Endothelial cell of umbilical vein (primary cell): ENCODE results near the gene CFAP77. TPM values are rescaled to one million over a fixed set of nuclear protein-coding genes. Genes with fewer than 3 reads are reported as not detected.

Experiments
- BruUV-seq: library from RNA; stranded (reverse); fragments of 400-500 nt; replicated peaks from 2 replicates; lab custom pipeline; 2021; lab: Mats Ljungman, UMichigan
- CTCF ChIA-PET: fragments of 300-600, 350-600 bp; sonication (Branson Sonifier 250); formaldehyde crosslinking; loops from one replicate; lab custom pipeline; 2021; ENCODE audit warnings: antibody characterized with exemption, inconsistent platforms; lab: Charles Lee
- POLR2A ChIA-PET: fragments of 300-600, 350-600 bp; sonication (Branson Sonifier 250); formaldehyde crosslinking; loops from one replicate; lab custom pipeline; 2021; ENCODE audit warnings: antibody characterized with exemption, inconsistent platforms; lab: Charles Lee
- DNase-seq: peaks from one replicate; pipeline ENCODE4 v3.0.0-alpha.2; 2011; ENCODE audit warnings: low read depth, low spot score
- FAIRE-seq: peaks from 2 replicates; lab custom pipeline; 2011; peaks lifted over from hg19 to GRCh38; lab: Jason Lieb, UNC
- H2AFZ ChIP-seq: 2 replicates; pipeline ENCODE4 v1.6.0; 2012; ENCODE audit warnings: low read depth, low read length, control low read depth, inconsistent platforms
- H3K27ac ChIP-seq: 2 replicates; pipeline ENCODE4 v1.5.1; 2011; ENCODE audit warnings: low read depth, mild to moderate bottlenecking, control low read depth, low read length, moderate library complexity; ENCODE audit not compliant: insufficient read depth
- H3K27me3 ChIP-seq, 2 experiments: 2 replicates each; pipeline versions ENCODE4 v1.6.0 to v1.6.1; 2011; ENCODE audit warnings: low read length in 2 of 2, mixed read lengths in 1 of 2; ENCODE audit not compliant: control insufficient read depth in 2 of 2, insufficient read depth in 2 of 2
- H3K36me3 ChIP-seq, 2 experiments: 2 replicates in 1 of 2; 3 replicates in 1 of 2; pipeline ENCODE4 v1.5.1; 2011; ENCODE audit warnings: low read length in 2 of 2, mild to moderate bottlenecking in 1 of 2, moderate library complexity in 1 of 2; ENCODE audit not compliant: control insufficient read depth in 2 of 2, insufficient read depth in 2 of 2; ENCODE audit errors: extremely low read depth in 1 of 2
- H3K4me1 ChIP-seq: 3 replicates; pipeline ENCODE4 v1.5.1; 2011; ENCODE audit warnings: mild to moderate bottlenecking, low read length; ENCODE audit not compliant: control insufficient read depth, insufficient read depth; ENCODE audit errors: extremely low read depth
- H3K4me2 ChIP-seq: 2 replicates; pipeline ENCODE4 v1.6.1; 2011; ENCODE audit warnings: low read length, control low read depth, mixed read lengths; ENCODE audit not compliant: insufficient read depth
- H3K4me3 ChIP-seq, 3 experiments: fragments of 200-600 bp in 1 of 3; sonication (generic), shearing (Covaris generic) in 1 of 3; replicated peaks in 1 of 3; 2 replicates each; pipeline ENCODE4 v1.5.1; 2011 to 2016; ENCODE audit warnings: control low read depth in 3 of 3, low read length in 3 of 3, mild to moderate bottlenecking in 2 of 3, inconsistent platforms in 1 of 3, low read depth in 1 of 3, moderate library complexity in 1 of 3; ENCODE audit not compliant: insufficient read depth in 1 of 3
- H3K79me2 ChIP-seq: 2 replicates; pipeline ENCODE4 v1.6.0; 2012; ENCODE audit warnings: low read length, inconsistent platforms; ENCODE audit not compliant: control insufficient read depth, insufficient read depth
- H3K9ac ChIP-seq: replicated peaks from 2 replicates; pipeline ENCODE3; 2011; ENCODE audit warnings: low read length, control low read depth; ENCODE audit not compliant: insufficient read depth; ENCODE audit errors: extremely low read depth
- H3K9me1 ChIP-seq: replicated peaks from 3 replicates; pipeline ENCODE4 v1.6.0; 2011; ENCODE audit warnings: mild to moderate bottlenecking, low read length; ENCODE audit not compliant: control insufficient read depth, insufficient read depth; ENCODE audit errors: extremely low read depth
- H3K9me3 ChIP-seq: replicated peaks from 2 replicates; pipeline ENCODE4 v1.5.1; 2012; ENCODE audit warnings: low read length, inconsistent platforms; ENCODE audit not compliant: control insufficient read depth, insufficient read depth
- H4K20me1 ChIP-seq: replicated peaks from 2 replicates; pipeline ENCODE3; 2011; ENCODE audit warnings: mild to moderate bottlenecking, low read length; ENCODE audit not compliant: control insufficient read depth, insufficient read depth; ENCODE audit errors: extremely low read depth
- CTCF ChIP-seq, 2 donors: IDR thresholded peaks; 1 replicate in 1 of 2; 2 replicates in 1 of 2; pipeline ENCODE4 v1.5.1; 2011; ENCODE audit warnings: low read length in 2 of 2, mild to moderate bottlenecking in 2 of 2, moderate library complexity in 2 of 2, control low read depth in 1 of 2, inconsistent platforms in 1 of 2, low read depth in 1 of 2; ENCODE audit not compliant: insufficient read depth in 1 of 2; ENCODE audit errors: extremely low read depth in 1 of 2
- EZH2 ChIP-seq: IDR thresholded peaks from 2 replicates; pipeline ENCODE4 v1.6.1; 2012; ENCODE audit warnings: borderline replicate concordance, low read depth, mild to moderate bottlenecking, moderate library complexity, low read length, inconsistent platforms; ENCODE audit not compliant: severe bottlenecking
- FOS ChIP-seq: IDR thresholded peaks from 2 replicates; pipeline ENCODE4 v1.6.1; 2011; ENCODE audit warnings: mild to moderate bottlenecking, low read length, moderate library complexity, borderline replicate concordance; ENCODE audit not compliant: insufficient read depth
- GATA2 ChIP-seq: IDR thresholded peaks from 2 replicates; pipeline ENCODE4 v1.7.0; 2011; ENCODE audit warnings: low read depth, mild to moderate bottlenecking, moderate library complexity, mixed read lengths, low read length; ENCODE audit not compliant: insufficient read length, insufficient read depth
- JUN ChIP-seq: IDR thresholded peaks from 2 replicates; pipeline ENCODE4 v1.6.1; 2011; ENCODE audit warnings: borderline replicate concordance, low read depth; ENCODE audit not compliant: insufficient read length, insufficient read depth
- MYC ChIP-seq: IDR thresholded peaks from one replicate; pipeline ENCODE4 v1.6.1; 2011; ENCODE audit warnings: mild to moderate bottlenecking, low read depth, low read length
- POLR2AphosphoS5 ChIP-seq: IDR thresholded peaks from 2 replicates; pipeline ENCODE4 v1.6.1; 2012; ENCODE audit warnings: low read depth, mild to moderate bottlenecking, control low read depth, low read length, moderate library complexity; ENCODE audit not compliant: insufficient read depth
- dilution Hi-C: fragments of 300-500 bp; cut with MboI; formaldehyde crosslinking; loops from one replicate; pipeline ENCODE4 v1.15.0; 2019; ENCODE audit warnings: low sequenced_read_pairs; ENCODE audit not compliant: extremely low pct_ligation_motif_present
- intact Hi-C: fragments of 100-400 bp; cut with micrococcal nuclease; formaldehyde crosslinking; loops from one replicate; pipeline ENCODE4 v1.10.0; 2022
- polyA plus RNA-seq, 4 experiments: library from polyadenylated mRNA; depleted of rRNA in 3 of 4; stranded (reverse) in 3 of 4; unstranded in 1 of 4; fragments of >200 nt; gene quantifications; 2 replicates each; pipeline versions ENCODE4 v1.2.1 to v1.2.3, GENCODE V29; 2011 to 2012; ENCODE audit warnings: missing spikeins in 1 of 4
- total RNA-seq: library from RNA; stranded (reverse); gene quantifications from 2 replicates; pipeline ENCODE4 v1.2.3, GENCODE V29; 2021

Gene CFAP77
- total and polyA plus RNA-seq, 2 donors (not counting 3 experiments of a cell fraction or from before 2014, with no cell fraction given) = not detected

GRCh38 chr9:132539096-132539495 is 129.1 kb downstream of the CFAP77 start:
- Histone ChIP-seq H4K20me1 (no peaks in the 10 kb centered on the region), H3K79me2 (no peaks in the 10 kb centered on the region), H3K9me3 (no peaks in the 10 kb centered on the region), H3K9ac (no peak overlapping the region), H3K4me2 (no peak overlapping the region), H2AFZ (no peak overlapping the region), H3K9me1 (no peaks in the 10 kb centered on the region), H3K27me3 (no peaks in the 10 kb centered on the region), H3K27ac (no peak overlapping the region), H3K36me3 (no peaks in the 10 kb centered on the region), H3K4me3 (no peak overlapping the region), H3K4me1 (no peaks in the 10 kb centered on the region)
- intact Hi-C loops (no loop called here), dilution Hi-C loops (no loop called here)
- BruUV-seq = no TSS peak
- FAIRE-seq (no peak), DNase-seq (no peak)
- CTCF ChIA-PET = no interaction called here
- POLR2A ChIA-PET = no interaction called here
- TF ChIP-seq MYC = no peak
- TF ChIP-seq GATA2 = no peak
- no peak for TF ChIP-seq CTCF (IDR thresholded peaks at IDR 0.05; ENCODE audit: extremely low read depth in 1 of 2, insufficient read depth in 1 of 2, low read depth in 1 of 2, low read length in 2 of 2)
- no peak for TF ChIP-seq EZH2
- no peak for TF ChIP-seq POLR2AphosphoS5
- TF ChIP-seq JUN = no peak
- TF ChIP-seq FOS = no peak
